NCI-H82 (cell line): ENCODE results near the gene THOC7.

Source experiments
- DNase-seq: peaks from one replicate; lab custom pipeline; 2025; lab: John Stamatoyannopoulos, UW

THOC7 gene

GRCh38 chr3:63842127-63842526 lies 21.5 kb downstream of the THOC7 start:
- no peak for DNase-seq

- no peak for DNase-seq
Measured at GRCh38 chr3:63841704-63842103, 21.9 kb downstream of the THOC7 start.

GRCh38 chr3:63832395-63832794 lies 31.2 kb downstream of the THOC7 start:
- no peak for DNase-seq

- DNase-seq = no peak
Measured at GRCh38 chr3:63830526-63830925, 33.1 kb downstream of the THOC7 start.

- DNase-seq = no peak
Measured at GRCh38 chr3:63824309-63824708, 39.3 kb downstream of the THOC7 start.

- no peak for DNase-seq
Measured at GRCh38 chr3:63819151-63819398, 44.5 kb downstream of the THOC7 start, which contains the start of gene C3orf49. Gene C3orf49 (plus strand): TSS chr3:63819299. CDS start chr3:63819472, 173 bp downstream.

GRCh38 chr3:63818282-63819150 lies 45.1 kb downstream of the THOC7 start:
- peak; percentile 78 for DNase-seq

- no peak for DNase-seq
Measured at GRCh38 chr3:63817225-63817624, 46.4 kb downstream of the THOC7 start.

- no peak for DNase-seq
Measured at GRCh38 chr3:63814237-63814636, 49.4 kb downstream of the THOC7 start.

- DNase-seq = no peak
Measured at GRCh38 chr3:63809607-63810006, 54.0 kb downstream of the THOC7 start.

GRCh38 chr3:63808633-63809032 lies 55.0 kb downstream of the THOC7 start:
- DNase-seq = no peak

- DNase-seq = no peak
Measured at GRCh38 chr3:63807961-63808565, 55.5 kb downstream of the THOC7 start.

GRCh38 chr3:63803911-63804310 lies 59.7 kb downstream of the THOC7 start:
- DNase-seq = peak; percentile 36

- no peak for DNase-seq
Measured at GRCh38 chr3:63800097-63800496, 63.5 kb downstream of the THOC7 start.

- no peak for DNase-seq
Measured at GRCh38 chr3:63798949-63799348, 64.7 kb downstream of the THOC7 start.

- no peak for DNase-seq
Measured at GRCh38 chr3:63798544-63798943, 65.1 kb downstream of the THOC7 start.

GRCh38 chr3:63795438-63795837 lies 68.2 kb downstream of the THOC7 start:
- DNase-seq = no peak

- DNase-seq = peak; percentile 31
Measured at GRCh38 chr3:63791974-63792373, 71.6 kb downstream of the THOC7 start.
